ENCODE results near the gene CCDC183. TPM values are rescaled to one million over a fixed set of nuclear protein-coding genes. Genes with fewer than 3 reads are reported as not detected.

CCDC183 gene
- polyA plus RNA-seq, 1 donor (not counting 4 experiments of a cell fraction or from before 2014, with no cell fraction given), result 0.03 TPM

GRCh38 chr9:136751244-136751643, 44.9 kb upstream of the CCDC183 start:
- TF ChIP-seq EZH2 (IDR thresholded peaks at IDR 0.05; ENCODE audit: low read length) (no peak), CTCF (optimal IDR thresholded peaks at IDR 0.05 in 1 of 3, IDR thresholded peaks at IDR 0.05 in 1 of 3, conservative IDR thresholded peaks at IDR 0.05 in 1 of 3; ENCODE audit: extremely low read depth in 1 of 3, insufficient read depth in 2 of 3, low read length in 3 of 3) (no peak)
- Histone ChIP-seq H2AFZ (ENCODE audit: control insufficient read depth, low read length) (no peak overlapping the region), H3K27ac (ENCODE audit: control insufficient read depth, insufficient read depth, low read length) (no peak overlapping the region), H3K4me2 (ENCODE audit: control insufficient read depth, extremely low read depth, insufficient read depth, low read depth, low read length) (no peak overlapping the region), H3K9ac (ENCODE audit: control insufficient read depth, extremely low read depth, insufficient read depth, low read length) (no peak overlapping the region), H3K9me1 (ENCODE audit: control insufficient read depth, extremely low read depth, insufficient read depth, low read length) (no peaks in the 10 kb centered on the region), H3K4me1 (ENCODE audit: control insufficient read depth, extremely low read depth, insufficient read depth, low read length) (no peaks in the 10 kb centered on the region), H3K27me3 (ENCODE audit: control insufficient read depth, extremely low read depth, insufficient read depth, low read length) (peaks cover 3% of the 10 kb centered on the region), H3K4me3 (ENCODE audit: control insufficient read depth in 2 of 3, extremely low read depth in 1 of 3, insufficient read depth in 2 of 3, low read depth in 1 of 3, low read length in 3 of 3) (no peak overlapping the region), H3K9me3 (ENCODE audit: control insufficient read depth, low read depth, low read length) (peaks cover 5% of the 10 kb centered on the region), H4K20me1 (ENCODE audit: control insufficient read depth, extremely low read depth, insufficient read depth, low read length) (no peaks in the 10 kb centered on the region), H3K36me3 (ENCODE audit: control insufficient read depth in 2 of 2, extremely low read depth in 1 of 2, insufficient read depth in 2 of 2, low read length in 2 of 2) (no peaks in the 10 kb centered on the region), H3K79me2 (ENCODE audit: control insufficient read depth, insufficient read depth, low read length) (no peaks in the 10 kb centered on the region)
- dilution Hi-C loops (cut with MboI; ENCODE audit: extremely low pct_ligation_motif_present, low sequenced_read_pairs), result no loop called here
- DNase-seq (ENCODE audit: low read depth, low spot score) (no peak), FAIRE-seq (no peak)

DNA sequence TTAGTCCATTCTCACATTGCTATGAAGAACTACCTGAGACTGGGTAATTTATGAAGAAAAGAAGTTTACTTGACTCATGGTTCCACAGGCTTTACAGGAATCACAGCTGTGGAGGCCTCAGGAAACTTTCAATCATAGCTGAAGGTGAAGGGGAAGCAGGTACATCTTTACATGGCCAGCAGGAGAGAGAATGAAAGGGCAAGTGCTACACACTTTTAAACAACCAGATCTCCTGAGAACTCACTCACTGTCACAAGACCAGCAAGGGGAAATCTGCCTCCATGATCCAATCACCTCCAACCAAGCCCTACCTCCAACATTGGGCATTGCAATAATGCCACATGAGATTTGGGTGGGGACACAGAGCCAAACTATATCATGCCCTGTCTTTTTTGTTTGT, 44.3 kb upstream of the CCDC183 start:
- no peaks in the 10 kb centered on the region for H3K36me3 ChIP-seq (ENCODE audit: control insufficient read depth in 2 of 2, extremely low read depth in 1 of 2, insufficient read depth in 2 of 2, low read length in 2 of 2)
- no peak overlapping the region for H3K4me3 ChIP-seq (ENCODE audit: control insufficient read depth in 2 of 3, extremely low read depth in 1 of 3, insufficient read depth in 2 of 3, low read depth in 1 of 3, low read length in 3 of 3)
- H3K9me3 ChIP-seq (ENCODE audit: control insufficient read depth, low read depth, low read length), result peaks cover 7% of the 10 kb centered on the region
- peaks cover 5% of the 10 kb centered on the region for H3K27me3 ChIP-seq (ENCODE audit: control insufficient read depth, extremely low read depth, insufficient read depth, low read length)
- H3K79me2 ChIP-seq (ENCODE audit: control insufficient read depth, insufficient read depth, low read length), result no peaks in the 10 kb centered on the region
- no peaks in the 10 kb centered on the region for H3K4me1 ChIP-seq (ENCODE audit: control insufficient read depth, extremely low read depth, insufficient read depth, low read length)
- DNase-seq (ENCODE audit: low read depth, low spot score) (no peak), FAIRE-seq (no peak)
- dilution Hi-C loops (cut with MboI; ENCODE audit: extremely low pct_ligation_motif_present, low sequenced_read_pairs), result no loop called here
- TF ChIP-seq EZH2 (IDR thresholded peaks at IDR 0.05; ENCODE audit: low read length), result no peak
- no peak for TF ChIP-seq CTCF (optimal IDR thresholded peaks at IDR 0.05 in 1 of 3, IDR thresholded peaks at IDR 0.05 in 1 of 3, conservative IDR thresholded peaks at IDR 0.05 in 1 of 3; ENCODE audit: extremely low read depth in 1 of 3, insufficient read depth in 2 of 3, low read length in 3 of 3)
- no peak overlapping the region for H3K4me2 ChIP-seq (ENCODE audit: control insufficient read depth, extremely low read depth, insufficient read depth, low read depth, low read length)
- H3K9me1 ChIP-seq (ENCODE audit: control insufficient read depth, extremely low read depth, insufficient read depth, low read length), result no peaks in the 10 kb centered on the region
- no peak overlapping the region for H2AFZ ChIP-seq (ENCODE audit: control insufficient read depth, low read length)
- H3K27ac ChIP-seq (ENCODE audit: control insufficient read depth, insufficient read depth, low read length), result no peak overlapping the region
- no peak overlapping the region for H3K9ac ChIP-seq (ENCODE audit: control insufficient read depth, extremely low read depth, insufficient read depth, low read length)
- H4K20me1 ChIP-seq (ENCODE audit: control insufficient read depth, extremely low read depth, insufficient read depth, low read length), result no peaks in the 10 kb centered on the region
